Hematopoietic multipotent progenitor cell treated with erythropoietin and hydrocortisone succinate and interleukin-3 and kit ligand, for 8 days (in vitro differentiated cells): Measurements from ENCODE around the gene PFKFB3.
"Not testable (repeated sequence)": the region's sequence is repeated elsewhere in the genome, so short reads cannot be mapped to it uniquely, and the experiment has no call there.

ENCODE experiments used
- DNase-seq: peaks from one replicate; pipeline ENCODE4 v3.0.0-alpha.2; 2015

The PFKFB3 gene

DNA sequence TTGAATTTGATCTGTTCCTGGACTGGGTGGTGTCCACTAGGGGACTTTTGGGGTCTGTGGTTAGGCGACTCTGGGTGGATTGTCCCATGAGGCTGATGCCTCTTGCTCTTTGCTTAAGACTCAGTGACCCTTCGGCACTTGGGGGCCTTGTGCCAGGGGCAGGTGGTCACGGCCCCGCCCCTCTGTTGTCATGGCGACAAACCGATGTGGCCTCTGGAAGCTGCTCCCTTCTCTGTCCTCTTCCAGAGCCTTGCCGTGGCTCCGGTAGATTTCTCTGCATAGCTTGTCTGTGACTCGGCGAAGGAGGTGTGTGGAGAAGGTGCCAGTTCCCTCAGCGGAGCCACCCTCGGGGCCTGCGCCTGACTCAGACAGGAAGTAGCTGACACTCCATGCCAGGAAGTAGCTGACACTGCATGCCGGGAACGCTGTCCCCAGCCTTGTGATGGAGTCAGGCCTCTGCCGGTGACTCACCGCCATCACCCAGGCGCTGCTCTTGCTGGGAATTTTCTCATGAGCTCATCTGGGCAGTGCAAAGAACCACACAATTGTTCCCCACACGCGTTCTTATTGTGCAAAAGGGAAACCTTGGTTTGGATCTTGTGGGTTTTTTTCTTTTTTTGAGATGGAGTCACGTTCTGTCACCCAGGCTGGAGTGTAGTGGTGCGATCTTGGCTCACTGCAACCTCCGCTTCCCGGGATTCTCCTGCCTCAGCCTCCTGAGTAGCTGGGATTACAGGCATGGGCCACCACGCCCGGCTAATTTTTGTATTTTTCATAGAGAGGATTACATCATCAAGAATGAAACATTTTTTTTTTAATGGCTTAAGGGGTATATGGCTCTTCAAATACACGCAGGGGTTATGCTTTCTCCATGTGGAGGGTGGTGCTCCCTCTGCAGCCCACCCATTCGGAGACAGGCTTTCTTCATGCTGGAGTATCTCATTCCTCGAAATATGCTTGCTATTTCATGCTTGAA lies 72.6 kb downstream of the PFKFB3 start:
- peak; percentile 51 for DNase-seq

DNA sequence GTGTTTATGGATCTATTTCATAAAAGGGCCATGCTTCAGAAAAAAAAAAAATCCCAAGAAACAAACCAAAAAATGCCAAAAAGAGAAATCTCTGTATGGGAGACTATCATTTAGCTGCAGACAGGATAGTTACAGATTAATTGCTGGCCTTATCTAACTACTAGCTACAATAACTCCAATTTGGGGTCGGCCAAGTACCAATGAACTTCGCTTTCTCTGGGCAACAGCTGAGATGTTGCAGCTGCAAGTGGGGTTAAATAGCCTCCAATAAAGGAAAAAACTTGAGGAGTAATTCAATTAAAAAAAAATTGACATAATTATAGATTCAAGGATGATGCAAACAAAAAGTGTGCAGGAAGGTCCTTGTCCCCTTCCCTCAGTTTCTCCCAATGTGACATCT lies 73.6 kb downstream of the PFKFB3 start:
- no peak for DNase-seq

DNA sequence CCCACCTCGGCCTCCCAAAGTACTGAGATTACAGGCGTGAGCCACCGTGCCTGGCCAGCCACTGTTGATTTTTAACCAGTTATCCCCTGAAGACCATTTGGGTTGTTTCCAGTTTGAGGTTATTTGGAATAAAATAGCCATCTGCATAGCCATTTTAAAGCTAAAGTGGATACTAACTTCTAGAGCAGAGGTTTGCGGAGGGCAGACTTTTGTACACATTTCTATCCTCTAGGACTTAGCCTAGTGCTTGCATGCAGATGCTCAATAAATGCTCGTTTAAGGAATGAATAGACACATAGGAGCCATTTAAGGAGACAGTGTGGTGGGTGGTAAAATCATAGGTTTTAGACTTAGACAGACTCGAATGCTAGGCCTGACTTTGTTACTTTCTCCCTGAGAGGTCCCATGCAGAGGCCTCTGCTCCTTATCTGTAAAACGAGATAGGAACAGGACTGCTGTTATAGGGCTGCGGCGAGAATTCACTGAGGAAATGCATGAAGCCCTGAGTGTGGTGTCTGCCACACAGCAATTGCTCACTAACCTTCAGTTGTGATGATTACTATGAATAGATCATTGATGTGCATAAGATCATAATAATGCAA lies 75.9 kb downstream of the PFKFB3 start:
- no peak for DNase-seq

DNA sequence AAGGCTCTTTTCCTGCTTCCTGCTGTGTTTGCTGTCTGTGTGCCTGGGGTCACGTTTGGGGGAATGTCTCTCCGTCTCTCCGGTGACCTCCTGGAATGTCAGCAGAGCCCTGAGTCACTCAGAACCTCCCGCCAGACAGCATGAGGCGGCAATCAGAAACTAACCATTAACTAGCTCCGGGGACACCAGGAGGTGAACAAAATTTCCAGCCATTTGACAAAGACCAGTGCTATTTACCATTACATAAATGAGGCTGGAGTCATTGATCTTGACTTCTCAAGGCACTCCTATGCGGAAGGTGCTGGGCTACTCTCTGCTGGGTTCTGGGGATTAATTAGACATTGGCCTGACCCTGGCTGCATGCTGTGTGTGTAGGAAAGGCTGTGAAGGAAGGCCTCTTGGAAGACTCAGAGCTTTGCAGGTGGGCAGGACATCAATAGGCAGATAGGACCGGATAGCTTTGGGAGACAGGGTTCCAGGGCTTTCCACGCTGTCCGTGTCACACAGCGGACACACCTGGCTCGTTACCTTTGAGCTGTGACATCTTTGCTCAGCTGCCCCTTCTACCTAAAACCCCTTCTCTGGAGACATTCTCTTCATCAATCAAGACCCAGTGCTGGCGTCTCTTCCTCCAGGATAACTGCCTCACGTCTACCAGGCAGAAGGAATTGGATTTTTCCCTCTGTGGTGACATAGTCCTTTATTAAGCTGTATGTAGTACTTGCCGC lies 77.0 kb downstream of the PFKFB3 start:
- DNase-seq: no peak

DNA sequence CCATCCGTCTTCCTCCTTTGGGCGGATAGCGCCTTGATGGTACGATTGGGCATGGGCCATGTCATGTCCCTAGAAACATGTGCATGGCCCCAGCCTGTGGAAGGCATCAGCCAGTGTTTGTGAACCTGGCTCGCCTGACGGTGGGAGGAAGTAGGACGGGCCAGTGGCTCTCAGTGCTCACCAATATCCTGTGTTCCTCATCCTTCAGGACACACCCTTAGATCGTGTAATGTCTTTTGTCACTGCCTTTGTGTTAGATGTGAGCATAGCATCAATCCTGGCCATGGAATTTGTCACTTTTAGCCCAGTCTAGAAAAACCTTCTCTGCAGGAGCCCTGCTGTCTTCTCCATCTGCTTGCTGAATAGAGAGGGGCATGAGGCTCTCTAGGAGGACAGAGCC lies 77.6 kb downstream of the PFKFB3 start:
- no peak for DNase-seq

DNA sequence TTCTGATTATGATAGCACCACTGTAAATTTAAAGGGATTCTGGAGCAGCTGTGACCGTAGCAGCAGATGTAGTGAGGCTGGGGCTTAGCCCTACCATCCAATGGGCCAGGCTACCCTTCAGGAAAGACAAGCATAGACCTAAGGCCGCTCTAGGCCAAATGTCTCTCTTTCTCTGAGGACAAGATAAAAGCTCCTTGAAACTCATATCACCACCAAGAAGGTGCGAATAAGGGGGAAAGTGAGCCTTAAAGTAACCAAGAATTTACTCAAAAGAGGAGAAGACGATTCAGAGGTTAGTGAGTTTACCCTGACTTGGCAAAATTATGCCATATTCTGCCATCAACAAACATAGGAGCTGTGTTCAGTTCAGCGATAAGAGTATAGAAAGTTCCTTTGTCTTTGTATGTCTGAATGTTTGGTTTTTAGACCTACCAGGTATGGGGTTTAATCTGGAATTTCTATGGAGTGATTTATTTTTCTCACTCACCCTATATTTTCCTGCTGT lies 79.8 kb downstream of the PFKFB3 start:
- DNase-seq: no peak

DNA sequence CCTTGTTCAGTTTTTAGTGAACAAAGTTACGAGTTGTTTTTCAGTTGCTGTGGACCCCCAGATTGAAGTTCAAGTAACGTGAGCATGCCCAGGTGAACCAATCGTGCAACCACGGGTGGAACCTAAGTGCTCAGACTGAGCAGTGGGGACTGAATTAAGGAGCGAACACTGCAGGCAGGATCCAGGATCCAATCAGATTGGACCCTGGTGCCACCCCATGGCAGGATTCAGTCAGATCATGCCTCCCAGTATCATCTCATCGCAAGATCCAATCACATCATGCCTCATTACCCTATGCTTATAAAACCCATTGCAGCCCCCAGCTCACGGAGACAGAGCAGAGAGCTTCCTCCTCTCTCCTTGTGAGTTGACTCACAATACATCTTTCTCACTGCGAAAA lies 80.9 kb downstream of the PFKFB3 start:
- no peak for DNase-seq

DNA sequence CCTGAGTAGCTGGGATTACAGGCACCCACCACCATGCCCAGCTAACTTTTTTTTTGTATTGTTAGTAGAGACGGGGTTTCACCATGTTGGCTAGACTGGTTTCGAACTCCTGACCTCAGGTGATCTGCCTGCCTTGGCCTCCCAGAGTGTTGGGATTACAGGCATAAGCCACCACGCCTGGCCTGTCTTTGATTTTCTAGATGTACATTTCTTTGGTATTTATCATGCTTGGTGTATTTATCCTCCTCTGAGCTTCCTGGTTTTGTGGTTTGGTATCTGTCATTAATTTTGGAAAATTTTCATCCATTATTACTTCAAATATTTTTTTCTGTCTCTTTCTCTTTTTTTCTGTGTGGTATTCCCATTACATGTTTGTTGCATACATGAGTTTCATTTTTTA lies 87.9 kb downstream of the PFKFB3 start:
- not testable (repeated sequence) for DNase-seq

DNA sequence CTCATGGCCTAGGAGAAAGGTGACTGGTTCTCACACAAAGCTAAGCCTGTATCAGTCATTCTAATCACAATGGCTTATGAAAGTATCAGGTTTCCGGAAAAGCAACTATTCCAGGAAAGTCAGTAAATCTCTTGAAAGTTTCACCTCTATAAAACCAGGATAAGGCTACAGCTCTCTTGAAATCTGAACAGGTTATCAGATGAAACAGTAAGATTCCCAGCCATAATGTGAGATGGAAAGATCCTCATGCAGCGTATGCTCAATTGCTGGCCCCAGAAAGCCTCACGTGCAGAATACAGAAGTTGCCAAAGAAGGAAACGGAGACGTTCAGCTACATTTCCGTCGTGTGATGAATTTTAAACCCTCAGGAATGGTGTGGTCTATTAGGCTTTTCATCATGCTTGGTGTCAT lies 90.0 kb downstream of the PFKFB3 start:
- no peak for DNase-seq

DNA sequence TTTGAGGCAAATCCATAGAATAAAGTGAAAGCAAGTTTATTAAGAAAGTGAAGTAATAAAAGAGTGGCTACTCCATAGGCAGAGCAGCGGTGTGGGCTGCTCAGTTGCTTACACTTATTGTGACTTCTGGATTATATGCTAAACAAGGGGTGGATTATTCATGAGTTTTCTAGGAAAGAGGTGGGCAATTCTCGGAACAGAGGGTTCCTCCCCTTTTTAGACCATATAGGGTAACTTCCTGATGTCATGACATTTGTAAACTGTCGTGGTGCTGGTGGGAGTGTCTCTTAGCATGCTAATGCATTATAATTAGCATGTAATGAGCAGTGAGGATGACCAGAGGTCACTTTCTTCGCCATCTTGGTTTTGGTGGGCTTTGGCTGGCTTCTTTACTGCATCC lies 93.7 kb downstream of the PFKFB3 start:
- peak; percentile 11 for DNase-seq

DNA sequence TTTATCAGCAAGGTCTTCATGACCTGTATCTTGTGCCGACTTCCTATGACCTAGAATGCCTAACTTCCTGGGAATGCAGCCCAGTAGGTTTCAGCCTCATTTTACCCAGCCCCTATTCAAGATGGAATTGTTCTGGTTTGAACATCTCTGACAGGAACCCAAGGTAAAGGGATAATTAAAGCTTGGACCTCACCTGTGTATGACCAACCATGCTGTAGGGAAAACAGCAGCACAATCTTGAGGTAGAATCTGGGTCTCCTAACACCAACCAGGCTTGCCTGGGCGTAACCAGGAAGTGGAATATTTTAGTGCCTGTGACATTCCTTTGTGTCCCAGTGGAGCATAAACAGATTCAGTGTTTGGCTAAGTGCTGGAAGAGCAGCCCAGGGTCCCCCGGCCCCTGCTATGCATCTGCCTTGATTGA lies 94.1 kb downstream of the PFKFB3 start:
- DNase-seq: no peak

DNA sequence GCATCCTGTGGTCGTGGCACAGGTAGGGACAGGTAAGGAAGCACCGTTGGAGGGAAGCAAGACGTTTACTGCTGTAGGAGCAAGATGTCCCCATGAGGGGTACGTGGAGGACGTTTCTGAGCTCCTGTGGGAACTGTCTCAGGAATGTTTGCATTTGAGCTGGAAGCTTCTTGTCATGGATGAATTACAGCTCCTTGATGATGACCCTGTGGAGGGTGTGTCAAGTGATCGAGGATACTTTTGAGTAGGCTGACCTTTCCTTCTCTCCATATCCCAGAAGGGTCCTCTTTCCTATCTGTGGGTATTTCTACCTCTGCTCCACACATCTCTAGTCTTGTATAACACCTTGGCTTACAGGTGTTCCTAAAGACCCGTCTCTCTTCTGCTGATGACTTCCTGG lies 94.8 kb downstream of the PFKFB3 start:
- no peak for DNase-seq

DNA sequence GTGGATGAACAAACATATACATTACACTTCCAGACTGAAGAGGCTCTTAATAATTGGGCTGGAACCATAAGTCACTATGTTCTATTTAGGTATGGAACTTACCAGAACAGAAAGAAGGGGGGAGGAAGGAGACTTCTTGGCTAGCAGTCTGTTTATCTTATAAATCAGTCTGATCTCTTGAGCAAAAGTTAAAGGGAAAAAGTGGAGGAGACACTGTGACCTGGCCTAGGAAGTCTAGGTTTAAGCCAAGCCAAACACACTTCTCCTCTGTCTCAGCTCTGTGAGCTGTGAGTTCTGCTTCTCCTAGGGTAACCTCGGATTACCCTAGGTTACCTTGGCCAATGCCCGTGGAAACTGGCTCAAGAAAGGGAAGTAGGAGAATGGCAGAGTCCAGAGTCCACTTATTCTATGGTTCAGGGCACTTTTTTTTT lies 95.2 kb downstream of the PFKFB3 start:
- no peak for DNase-seq

DNA sequence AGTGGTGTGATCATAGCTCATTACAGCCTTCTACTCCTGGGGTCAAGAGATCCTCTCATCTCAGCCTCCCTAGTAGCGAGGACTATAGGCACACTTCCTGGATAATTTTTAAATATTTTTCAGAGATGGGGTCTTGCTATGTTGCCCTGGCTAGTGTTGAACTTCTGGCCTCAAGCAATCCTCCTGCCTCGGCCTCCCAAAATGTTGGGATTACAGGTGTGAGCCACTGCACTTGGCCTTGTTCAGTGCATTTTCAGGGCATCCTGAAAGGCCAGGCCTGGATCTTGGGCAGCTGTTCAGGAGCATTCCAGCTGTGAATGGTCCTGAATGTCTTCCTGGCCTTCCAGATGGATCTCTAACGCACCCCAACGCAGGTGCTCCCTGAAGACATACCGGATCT lies 95.7 kb downstream of the PFKFB3 start:
- DNase-seq: no peak

DNA sequence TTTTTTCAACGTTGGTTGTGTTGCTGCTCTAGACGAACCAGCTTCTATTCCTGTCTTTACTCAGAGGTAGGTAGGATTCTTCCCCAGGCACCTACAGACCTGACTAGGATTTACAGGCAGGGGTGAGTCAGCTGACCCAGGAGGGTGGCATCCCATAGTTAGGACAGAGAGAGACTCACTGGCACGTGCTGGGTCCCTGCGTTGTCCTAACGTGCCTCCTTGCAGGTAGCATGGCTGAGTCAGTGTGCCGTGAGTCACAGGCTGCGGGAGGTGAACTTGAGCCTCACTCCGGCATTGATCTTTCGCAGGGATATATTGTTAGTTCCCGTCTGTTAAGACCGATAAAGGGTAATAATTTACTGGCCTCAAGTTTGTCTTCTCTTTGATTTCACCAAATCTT lies 96.5 kb downstream of the PFKFB3 start:
- no peak for DNase-seq

DNA sequence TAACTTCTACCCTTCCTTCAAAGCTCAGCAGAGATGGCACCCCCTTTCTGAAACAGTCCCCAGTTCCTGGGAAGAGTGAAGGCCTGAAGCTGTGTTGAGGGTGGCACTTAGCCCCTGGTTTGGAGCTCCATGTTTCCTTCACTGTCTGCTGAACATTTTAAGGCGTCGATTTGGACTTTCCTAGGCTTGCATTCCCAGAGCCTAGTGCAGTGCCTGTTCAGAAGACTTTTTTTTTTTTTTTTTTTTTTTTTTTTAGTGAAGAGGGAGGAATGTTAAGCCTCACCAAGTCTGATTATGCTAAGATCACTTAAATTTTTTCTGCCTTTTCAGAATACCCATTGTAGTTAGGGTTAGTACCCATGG lies 97.0 kb downstream of the PFKFB3 start:
- no peak for DNase-seq

DNA sequence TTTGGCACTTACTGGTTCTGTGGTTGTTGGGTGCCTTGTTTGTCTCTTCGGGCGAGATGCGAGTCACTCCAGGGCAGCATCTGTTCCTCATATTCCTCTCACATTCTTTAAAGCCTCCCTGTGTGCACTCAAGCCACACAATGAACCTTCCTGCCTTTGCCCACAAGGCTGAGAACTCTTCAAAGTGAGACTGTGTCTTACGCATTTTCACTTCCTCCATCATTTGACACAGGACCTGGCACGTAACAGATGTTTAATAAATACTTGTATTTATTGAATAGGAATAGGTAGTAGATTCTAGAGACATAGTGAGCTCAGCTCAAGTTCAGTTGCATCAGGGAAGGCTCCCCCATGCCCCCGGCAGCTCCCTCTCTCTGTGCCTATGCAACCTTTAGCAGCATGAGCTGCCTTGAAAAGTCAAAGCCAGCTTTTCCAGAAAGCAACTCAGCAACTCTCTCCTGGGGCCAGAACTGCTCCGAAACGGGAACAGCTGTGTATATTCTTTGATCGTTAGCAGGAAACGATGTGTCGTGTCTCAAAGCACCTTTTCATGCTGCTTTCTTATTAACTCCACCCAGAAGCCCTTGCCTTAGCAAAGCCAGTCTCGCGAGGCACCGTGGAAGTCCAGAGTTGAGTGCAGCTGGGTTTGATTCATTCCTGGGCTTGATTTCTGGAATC lies 97.5 kb downstream of the PFKFB3 start:
- no peak for DNase-seq

DNA sequence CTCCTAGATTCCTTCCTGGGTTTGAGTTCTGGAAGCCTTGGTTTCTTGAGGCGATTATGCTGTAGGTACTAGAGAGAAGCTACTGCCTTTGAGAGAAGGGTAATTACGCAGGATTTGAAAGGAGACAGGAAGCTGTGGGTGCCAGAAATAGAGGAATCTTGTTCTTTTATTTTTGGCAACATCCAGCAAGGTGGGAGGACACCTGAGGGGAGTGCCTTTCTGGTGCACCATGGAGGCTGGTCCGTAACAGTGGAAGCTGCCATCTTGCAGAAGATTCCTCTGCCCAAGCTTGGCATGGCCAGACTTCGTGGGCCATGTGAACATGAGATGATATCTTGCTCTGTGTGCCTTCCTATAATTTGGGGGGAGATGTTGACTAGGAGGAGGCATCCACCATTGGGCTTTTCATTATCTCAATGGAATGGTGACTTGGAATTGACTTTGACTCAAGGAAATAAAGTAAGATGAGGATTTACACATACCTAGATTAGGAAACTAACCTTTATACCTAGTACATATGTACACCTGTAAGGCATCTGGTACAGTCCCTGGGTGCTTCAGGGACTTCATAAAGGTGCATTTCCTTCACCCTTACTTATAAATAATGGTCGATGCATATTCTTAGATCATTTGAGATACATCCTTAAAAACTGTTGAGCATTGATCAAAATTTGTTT lies 98.2 kb downstream of the PFKFB3 start:
- DNase-seq: no peak

DNA sequence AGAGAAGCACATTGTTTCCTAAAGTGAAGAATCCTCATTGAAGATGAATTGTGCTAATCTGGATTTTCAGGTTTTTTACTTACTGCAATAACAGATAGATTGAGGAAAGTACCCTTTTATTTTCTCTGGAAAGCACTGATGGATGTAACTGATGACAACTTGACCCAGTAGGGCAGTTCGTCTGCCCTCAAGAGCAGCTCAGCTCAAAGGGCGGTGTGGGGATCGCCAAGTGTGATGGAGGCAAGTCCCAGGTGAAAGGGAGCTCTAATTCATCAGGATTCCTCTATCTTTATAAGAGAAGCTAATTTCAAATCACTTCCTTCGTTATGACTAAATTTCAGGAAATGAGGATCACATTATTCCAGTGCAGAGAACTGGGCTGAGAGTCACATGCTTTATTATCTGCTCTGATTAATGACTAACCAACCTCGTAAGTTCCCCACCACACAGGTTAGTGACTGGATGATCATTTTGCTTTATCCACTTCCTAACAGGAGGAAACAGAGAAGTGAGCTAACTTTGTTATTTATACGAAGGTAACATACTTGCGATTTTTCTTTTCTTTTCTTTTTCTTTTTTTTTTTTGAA lies 98.8 kb downstream of the PFKFB3 start:
- DNase-seq: no peak
